ENCODE measurements around the gene NINL.
"Not testable (repeated sequence)": the region's sequence is repeated elsewhere in the genome, so short reads cannot be mapped to it uniquely, and the experiment has no call there.

NINL gene

GRCh38 chr20:25503936-25504335 lies 81.4 kb downstream of the NINL start:
- H3K4me3 ChIP-seq (ENCODE audit: low read depth, low read length) = no peak overlapping the region
- TF ChIP-seq CTCF (IDR thresholded peaks at IDR 0.05; ENCODE audit: insufficient read depth, low read depth, low read length, missing control alignments) = no peak
- no peak for DNase-seq (ENCODE audit: low read depth)

GRCh38 chr20:25503051-25503639 lies 82.2 kb downstream of the NINL start:
- H3K4me3 ChIP-seq (ENCODE audit: low read depth, low read length); DNase-seq (ENCODE audit: low read depth): not testable (repeated sequence)

GRCh38 chr20:25500880-25501351 lies 84.4 kb downstream of the NINL start:
- no peak overlapping the region for H3K4me3 ChIP-seq (ENCODE audit: low read depth, low read length)
- DNase-seq (ENCODE audit: low read depth) = no peak
- TF ChIP-seq CTCF (IDR thresholded peaks at IDR 0.05; ENCODE audit: insufficient read depth, low read depth, low read length, missing control alignments) = no peak

- DNase-seq (ENCODE audit: low read depth) = no peak
- no peak for TF ChIP-seq CTCF (IDR thresholded peaks at IDR 0.05; ENCODE audit: insufficient read depth, low read depth, low read length, missing control alignments)
- no peak overlapping the region for H3K4me3 ChIP-seq (ENCODE audit: low read depth, low read length)
Observed at GRCh38 chr20:25499855-25500434, 85.4 kb downstream of the NINL start.

- no peak for TF ChIP-seq CTCF (IDR thresholded peaks at IDR 0.05; ENCODE audit: insufficient read depth, low read depth, low read length, missing control alignments)
- DNase-seq (ENCODE audit: low read depth) = no peak
- H3K4me3 ChIP-seq (ENCODE audit: low read depth, low read length) = no peak overlapping the region
Observed at GRCh38 chr20:25499031-25499430, 86.3 kb downstream of the NINL start.

GRCh38 chr20:25498280-25498606 lies 87.1 kb downstream of the NINL start:
- no peak for DNase-seq (ENCODE audit: low read depth)
- H3K4me3 ChIP-seq (ENCODE audit: low read depth, low read length) = no peak overlapping the region
- no peak for TF ChIP-seq CTCF (IDR thresholded peaks at IDR 0.05; ENCODE audit: insufficient read depth, low read depth, low read length, missing control alignments)

GRCh38 chr20:25497586-25498279 lies 87.6 kb downstream of the NINL start:
- DNase-seq (ENCODE audit: low read depth) = no peak
- H3K4me3 ChIP-seq (ENCODE audit: low read depth, low read length) = no peak overlapping the region

More at GRCh38 chr20:25497586-25498279, 87.6 kb downstream of the NINL start:
- no peak for TF ChIP-seq CTCF (IDR thresholded peaks at IDR 0.05; ENCODE audit: insufficient read depth, low read depth, low read length, missing control alignments)

All from GM12865 (cell line).